ENCODE measurements around the gene KDELR1. TPM values are rescaled to one million over a fixed set of nuclear protein-coding genes. Genes with fewer than 3 reads are reported as not detected.

KDELR1 gene
- polyA plus RNA-seq, 1 experiment, result 168 TPM

DNA sequence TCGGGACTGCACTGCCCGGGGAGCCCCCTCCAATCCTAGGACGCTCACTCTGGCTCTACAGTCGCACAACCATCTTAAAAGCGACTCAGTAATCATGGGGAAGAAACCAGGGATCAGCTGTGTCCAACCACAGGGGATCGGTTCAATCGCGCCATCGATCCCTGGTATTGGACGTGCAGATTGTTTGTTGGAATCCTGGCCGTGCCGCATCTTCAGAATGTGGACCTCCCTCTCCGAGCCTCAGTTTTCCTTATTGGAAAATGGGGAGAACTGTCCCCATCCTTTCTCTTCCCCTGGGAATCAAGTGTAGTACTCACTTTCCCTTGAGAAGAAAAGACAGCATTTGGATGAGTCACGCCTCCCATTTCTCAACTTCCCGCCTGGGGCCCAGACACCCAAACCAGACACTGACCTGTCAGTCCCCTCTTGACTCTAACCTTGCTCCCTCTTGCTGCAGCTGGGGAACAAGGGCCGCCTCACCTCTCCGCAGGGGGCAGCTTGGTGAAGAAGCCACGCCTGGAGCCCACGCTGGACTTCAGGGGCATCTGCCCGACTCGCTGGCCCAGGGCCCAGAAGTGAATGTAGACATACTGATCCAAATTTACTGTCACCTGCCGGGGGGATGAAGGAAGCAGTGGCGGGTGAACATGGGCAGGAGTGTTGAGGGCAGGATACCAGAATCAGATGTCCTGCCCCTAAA lies 48.4 kb downstream of the KDELR1 start:
- H3K27ac ChIP-seq (ENCODE audit: low read depth, low read length), result no peak overlapping the region
- no peak overlapping the region for H3K4me3 ChIP-seq (ENCODE audit: low read depth, low read length)
- DNase-seq (ENCODE audit: low read depth, low spot score), result no peak
- ChIA-PET CTCF (no interaction called here), POLR2A (no interaction called here)
- TF ChIP-seq, protein P1, sequence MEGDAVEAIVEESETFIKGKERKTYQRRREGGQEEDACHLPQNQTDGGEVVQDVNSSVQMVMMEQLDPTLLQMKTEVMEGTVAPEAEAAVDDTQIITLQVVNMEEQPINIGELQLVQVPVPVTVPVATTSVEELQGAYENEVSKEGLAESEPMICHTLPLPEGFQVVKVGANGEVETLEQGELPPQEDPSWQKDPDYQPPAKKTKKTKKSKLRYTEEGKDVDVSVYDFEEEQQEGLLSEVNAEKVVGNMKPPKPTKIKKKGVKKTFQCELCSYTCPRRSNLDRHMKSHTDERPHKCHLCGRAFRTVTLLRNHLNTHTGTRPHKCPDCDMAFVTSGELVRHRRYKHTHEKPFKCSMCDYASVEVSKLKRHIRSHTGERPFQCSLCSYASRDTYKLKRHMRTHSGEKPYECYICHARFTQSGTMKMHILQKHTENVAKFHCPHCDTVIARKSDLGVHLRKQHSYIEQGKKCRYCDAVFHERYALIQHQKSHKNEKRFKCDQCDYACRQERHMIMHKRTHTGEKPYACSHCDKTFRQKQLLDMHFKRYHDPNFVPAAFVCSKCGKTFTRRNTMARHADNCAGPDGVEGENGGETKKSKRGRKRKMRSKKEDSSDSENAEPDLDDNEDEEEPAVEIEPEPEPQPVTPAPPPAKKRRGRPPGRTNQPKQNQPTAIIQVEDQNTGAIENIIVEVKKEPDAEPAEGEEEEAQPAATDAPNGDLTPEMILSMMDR (IDR thresholded peaks at IDR 0.05; ENCODE audit: low read depth, low read length), result no peak
- no peaks in the 10 kb centered on the region for H3K27me3 ChIP-seq (ENCODE audit: control insufficient read depth, insufficient read depth, low read length)
- no peaks in the 10 kb centered on the region for H3K9me3 ChIP-seq (ENCODE audit: control insufficient read depth, insufficient read depth, low read length)

DNA sequence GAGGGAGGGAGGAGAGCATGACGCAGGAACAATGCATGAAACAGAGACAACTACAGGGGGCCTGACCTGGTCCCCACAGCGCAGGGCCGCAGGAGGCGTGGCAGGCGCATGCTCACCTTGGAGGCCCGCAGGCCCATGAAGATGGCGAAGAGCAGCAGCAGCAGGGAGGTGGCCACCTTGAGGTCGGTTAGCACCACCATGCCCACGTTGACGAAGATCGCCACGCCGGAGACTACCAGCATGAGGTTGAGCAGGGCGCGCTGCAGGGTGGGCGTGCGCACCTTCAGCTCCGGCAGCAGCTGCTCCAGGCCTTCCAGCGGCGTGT lies 49.0 kb downstream of the KDELR1 start:
- TF ChIP-seq, protein P1 (IDR thresholded peaks at IDR 0.05; ENCODE audit: low read depth, low read length), result no peak
- no peaks in the 10 kb centered on the region for H3K9me3 ChIP-seq (ENCODE audit: control insufficient read depth, insufficient read depth, low read length)
- POLR2A ChIA-PET, result no interaction called here
- DNase-seq (ENCODE audit: low read depth, low spot score), result no peak
- H3K27me3 ChIP-seq (ENCODE audit: control insufficient read depth, insufficient read depth, low read length), result no peaks in the 10 kb centered on the region
- no peak overlapping the region for H3K27ac ChIP-seq (ENCODE audit: low read depth, low read length)
- no peak overlapping the region for H3K4me3 ChIP-seq (ENCODE audit: low read depth, low read length)
- CTCF ChIA-PET, result no interaction called here

DNA sequence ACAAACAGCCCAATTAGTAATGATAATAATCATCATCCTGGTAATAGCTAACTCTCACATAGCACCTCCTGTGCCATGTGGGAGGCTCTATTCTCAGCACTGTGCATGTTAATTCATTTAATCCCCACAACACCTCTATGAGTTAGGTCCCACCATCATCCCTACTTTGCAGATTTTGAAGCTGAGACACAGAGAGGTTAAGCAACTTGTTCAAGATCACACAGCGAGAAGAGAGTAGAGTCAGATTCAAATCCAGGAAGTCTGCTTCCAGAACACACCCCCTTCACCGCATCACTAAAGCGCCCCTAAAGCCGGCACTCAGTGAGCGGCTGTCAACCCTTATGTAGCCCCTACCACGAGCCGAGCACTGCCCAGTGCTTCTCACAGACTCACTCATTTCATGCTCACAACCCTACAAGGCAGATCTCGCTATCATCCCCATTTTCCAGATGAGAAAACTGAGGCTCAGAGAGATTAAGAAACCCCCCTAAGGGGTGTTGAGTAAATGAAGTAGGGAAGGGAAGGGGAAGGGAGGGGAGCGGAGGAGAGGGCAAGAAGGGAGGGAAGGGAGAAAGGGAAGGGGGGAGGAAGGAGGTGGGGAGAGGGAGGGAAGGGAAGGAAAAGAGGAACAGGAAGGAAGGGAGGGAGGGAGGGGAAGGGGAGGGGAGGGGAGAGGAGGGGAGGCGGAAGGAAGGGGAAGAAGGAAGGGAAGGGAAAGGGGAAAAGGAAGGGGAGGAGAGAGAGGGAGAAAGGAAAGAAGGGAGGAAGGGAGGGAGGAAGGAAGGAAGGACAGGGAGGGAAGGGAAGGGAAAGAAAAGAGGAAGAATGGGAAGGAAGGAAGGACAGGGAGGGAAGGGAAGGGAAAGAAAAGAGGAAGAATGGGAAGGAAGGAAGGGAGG lies 49.6 kb downstream of the KDELR1 start:
- TF ChIP-seq, protein P1 (IDR thresholded peaks at IDR 0.05; ENCODE audit: low read depth, low read length), result no peak
- no peak overlapping the region for H3K4me3 ChIP-seq (ENCODE audit: low read depth, low read length)
- no peak overlapping the region for H3K27ac ChIP-seq (ENCODE audit: low read depth, low read length)
- ChIA-PET CTCF (interaction anchor here (0.6 to 1.5 kb wide), 4 partner anchors 9 to 95 kb away, joined by 3 to 10 read pairs (median 4); no protein-coding TSS in a partner anchor), POLR2A (no interaction called here)
- H3K27me3 ChIP-seq (ENCODE audit: control insufficient read depth, insufficient read depth, low read length), result no peaks in the 10 kb centered on the region
- DNase-seq (ENCODE audit: low read depth, low spot score), result no peak
- no peaks in the 10 kb centered on the region for H3K9me3 ChIP-seq (ENCODE audit: control insufficient read depth, insufficient read depth, low read length)

DNA sequence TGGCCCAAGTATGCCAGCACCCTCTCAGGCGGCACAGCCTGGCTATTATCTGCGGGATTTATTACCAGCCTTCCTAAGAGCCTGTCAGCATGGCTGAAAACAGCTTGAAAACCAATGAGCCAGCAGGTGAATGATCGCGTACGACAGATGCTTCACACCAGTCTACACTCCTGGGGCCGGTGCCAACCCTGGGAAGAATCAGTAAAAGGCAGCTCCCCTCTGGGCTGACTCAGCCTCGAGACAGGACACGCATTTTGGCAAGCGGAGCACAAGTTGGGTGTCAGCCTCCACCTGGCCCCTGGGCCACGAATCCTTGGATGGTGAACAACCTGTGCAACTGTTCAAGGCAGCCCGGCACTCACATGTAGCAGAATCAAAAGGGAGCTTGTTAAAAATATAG lies 50.4 kb downstream of the KDELR1 start:
- CTCF ChIA-PET, result interaction anchor here (0.6 to 1.5 kb wide), 3 partner anchors 10 to 94 kb away, joined by 3 to 10 read pairs (median 5); no protein-coding TSS in a partner anchor
- no peak for DNase-seq (ENCODE audit: low read depth, low spot score)
- TF ChIP-seq, protein P1 (IDR thresholded peaks at IDR 0.05; ENCODE audit: low read depth, low read length), result no peak

More for the DNA sequence above, 50.4 kb downstream of the KDELR1 start:
- H3K9me3 ChIP-seq (ENCODE audit: control insufficient read depth, insufficient read depth, low read length), result no peaks in the 10 kb centered on the region
- POLR2A ChIA-PET, result no interaction called here
- H3K27ac ChIP-seq (ENCODE audit: low read depth, low read length), result no peak overlapping the region
- no peaks in the 10 kb centered on the region for H3K27me3 ChIP-seq (ENCODE audit: control insufficient read depth, insufficient read depth, low read length)
- H3K4me3 ChIP-seq (ENCODE audit: low read depth, low read length), result no peak overlapping the region
